OCI-LY3 (cell line): Measurements from ENCODE around the gene CELF4.

Experiments used
- H2AFZ ChIP-seq: fragments of 200-600, 300-600 bp; shearing (Covaris generic); 2 replicates; pipeline ENCODE4 v1.6.0; 2014; ENCODE audit warnings: antibody characterized with exemption, low read depth, low read length
- H3K27ac ChIP-seq: fragments of 200-600, 300-600 bp; sonication (generic); 2 replicates; pipeline ENCODE4 v1.5.1; 2014; ENCODE audit warnings: mild to moderate bottlenecking, low read length, moderate library complexity, mixed read lengths
- H3K27me3 ChIP-seq: fragments of 200-600, 300-600 bp; sonication (generic); 2 replicates; pipeline ENCODE4 v1.6.1; 2014; ENCODE audit warnings: low read depth, low read length, mixed read lengths
- H3K36me3 ChIP-seq: fragments of 200-600, 300-600 bp; sonication (generic); replicated peaks from 2 replicates; pipeline ENCODE3; 2014; ENCODE audit warnings: low read depth, low read length, mixed read lengths
- H3K4me1 ChIP-seq: fragments of 300-600, 200-600 bp; sonication (generic); 2 replicates; pipeline ENCODE4 v1.6.1; 2014; ENCODE audit warnings: low read length, mixed read lengths
- H3K4me2 ChIP-seq: fragments of 200-600, 300-600 bp; sonication (generic); 2 replicates; pipeline ENCODE4 v1.6.1; 2014; ENCODE audit warnings: low read length, mixed read lengths
- H3K4me3 ChIP-seq: fragments of 300-600, 200-600 bp; sonication (generic); 2 replicates; pipeline ENCODE4 v1.5.1; 2014; ENCODE audit warnings: antibody characterized with exemption, mild to moderate bottlenecking, low read length, moderate library complexity
- H3K79me2 ChIP-seq: fragments of 300-600, 200-600 bp; shearing (Covaris generic); 2 replicates; pipeline ENCODE4 v1.6.1; 2014; ENCODE audit warnings: mild to moderate bottlenecking, low read length, mixed read lengths
- H3K9ac ChIP-seq: fragments of 300-600, 200-600 bp; shearing (Covaris generic); 2 replicates; pipeline ENCODE4 v1.6.0; 2014; ENCODE audit warnings: mild to moderate bottlenecking, low read length, moderate library complexity
- H3K9me3 ChIP-seq: fragments of 200-600, 300-600 bp; shearing (Covaris generic); 2 replicates; pipeline ENCODE4 v1.6.1; 2014; ENCODE audit warnings: low read length, mixed read lengths; ENCODE audit not compliant: insufficient read depth
- H4K20me1 ChIP-seq: fragments of 200-600, 300-600 bp; sonication (generic); 2 replicates; pipeline ENCODE4 v1.6.1; 2016; ENCODE audit warnings: low read length, mixed read lengths; ENCODE audit not compliant: insufficient read depth
- EZH2phosphoT487 ChIP-seq: fragments of 200-600 bp; shearing (Covaris generic); IDR thresholded peaks from 2 replicates; pipeline ENCODE4 v1.6.1; 2018; ENCODE audit warnings: antibody characterized with exemption, mixed run types, low read depth
- TF ChIP-seq, protein P1 (sequence below): fragments of 200-600, 300-600 bp; sonication (generic); IDR thresholded peaks from 2 replicates; pipeline ENCODE4 v1.5.1; 2014; ENCODE audit warnings: antibody characterized with exemption, low read length, low read depth

The CELF4 gene

GRCh38 chr18:37584952-37585695 lies 19.5 kb upstream of the CELF4 start:
- Histone ChIP-seq H3K9ac (no peak overlapping the region), H3K27me3 (no peaks in the 10 kb centered on the region), H4K20me1 (no peaks in the 10 kb centered on the region), H3K27ac (no peak overlapping the region), H3K4me3 (no peak overlapping the region), H3K4me1 (no peaks in the 10 kb centered on the region), H3K79me2 (no peaks in the 10 kb centered on the region), H3K4me2 (no peak overlapping the region), H3K9me3 (0 out of 2 replicates have a peak, but pooled peaks cover under 1% of the 10 kb centered on the region), H2AFZ (no peak overlapping the region), H3K36me3 (no peaks in the 10 kb centered on the region)
- TF ChIP-seq EZH2phosphoT487 = no peak

DNA sequence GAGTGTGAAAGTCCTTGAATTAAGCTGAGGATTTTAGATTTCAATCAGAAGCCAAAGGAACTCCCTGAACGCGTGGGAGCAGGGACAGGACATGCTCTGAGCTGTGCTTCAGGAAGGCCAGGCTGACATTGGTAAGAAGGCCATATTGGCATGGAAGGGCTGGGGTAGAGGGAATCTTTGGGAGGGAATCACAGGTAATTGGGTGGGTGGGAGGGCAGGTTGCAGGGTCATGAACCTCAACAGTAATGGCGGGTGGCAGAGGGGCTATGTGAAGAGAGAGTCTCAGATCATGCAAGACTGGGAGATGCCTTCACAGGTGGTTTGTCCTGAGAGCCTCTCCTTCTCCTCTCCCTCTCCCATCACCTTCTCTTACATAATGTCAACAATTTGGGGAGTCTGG lies 18.6 kb upstream of the CELF4 start:
- H2AFZ ChIP-seq = no peak overlapping the region
- no peak overlapping the region for H3K27ac ChIP-seq
- TF ChIP-seq, protein P1, sequence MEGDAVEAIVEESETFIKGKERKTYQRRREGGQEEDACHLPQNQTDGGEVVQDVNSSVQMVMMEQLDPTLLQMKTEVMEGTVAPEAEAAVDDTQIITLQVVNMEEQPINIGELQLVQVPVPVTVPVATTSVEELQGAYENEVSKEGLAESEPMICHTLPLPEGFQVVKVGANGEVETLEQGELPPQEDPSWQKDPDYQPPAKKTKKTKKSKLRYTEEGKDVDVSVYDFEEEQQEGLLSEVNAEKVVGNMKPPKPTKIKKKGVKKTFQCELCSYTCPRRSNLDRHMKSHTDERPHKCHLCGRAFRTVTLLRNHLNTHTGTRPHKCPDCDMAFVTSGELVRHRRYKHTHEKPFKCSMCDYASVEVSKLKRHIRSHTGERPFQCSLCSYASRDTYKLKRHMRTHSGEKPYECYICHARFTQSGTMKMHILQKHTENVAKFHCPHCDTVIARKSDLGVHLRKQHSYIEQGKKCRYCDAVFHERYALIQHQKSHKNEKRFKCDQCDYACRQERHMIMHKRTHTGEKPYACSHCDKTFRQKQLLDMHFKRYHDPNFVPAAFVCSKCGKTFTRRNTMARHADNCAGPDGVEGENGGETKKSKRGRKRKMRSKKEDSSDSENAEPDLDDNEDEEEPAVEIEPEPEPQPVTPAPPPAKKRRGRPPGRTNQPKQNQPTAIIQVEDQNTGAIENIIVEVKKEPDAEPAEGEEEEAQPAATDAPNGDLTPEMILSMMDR = no peak
- TF ChIP-seq EZH2phosphoT487 = no peak
- no peak overlapping the region for H3K4me2 ChIP-seq
- H3K4me3 ChIP-seq = no peak overlapping the region
- H3K9ac ChIP-seq = no peak overlapping the region
- no peaks in the 10 kb centered on the region for H4K20me1 ChIP-seq
- H3K9me3 ChIP-seq = no peaks in the 10 kb centered on the region
- H3K36me3 ChIP-seq = no peaks in the 10 kb centered on the region
- no peaks in the 10 kb centered on the region for H3K79me2 ChIP-seq
- H3K27me3 ChIP-seq = no peaks in the 10 kb centered on the region
- peaks cover 1% of the 10 kb centered on the region for H3K4me1 ChIP-seq

DNA sequence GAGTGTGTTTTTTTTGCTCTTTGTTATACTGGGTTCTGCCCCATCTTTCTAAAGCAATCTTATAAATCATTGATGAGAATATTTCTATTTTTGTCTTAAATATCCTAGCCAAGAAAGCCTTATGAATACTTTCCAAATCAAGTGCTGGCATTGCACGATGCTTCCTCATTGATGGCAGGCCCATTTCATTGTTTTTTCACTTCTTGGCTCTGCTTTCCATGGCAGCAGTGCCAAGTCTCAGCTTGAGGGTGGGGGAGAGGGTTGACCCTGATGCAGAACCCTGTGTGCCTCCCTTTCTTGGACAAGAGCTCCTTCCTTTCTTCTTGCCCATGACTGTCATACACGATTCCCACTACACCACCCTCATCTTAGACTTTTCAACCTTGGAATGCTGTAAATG lies 16.7 kb upstream of the CELF4 start:
- H3K9ac ChIP-seq = no peak overlapping the region
- no peak overlapping the region for H3K4me3 ChIP-seq
- H3K79me2 ChIP-seq = no peaks in the 10 kb centered on the region
- no peak overlapping the region for H2AFZ ChIP-seq
- H4K20me1 ChIP-seq = no peaks in the 10 kb centered on the region
- H3K27me3 ChIP-seq = no peaks in the 10 kb centered on the region
- H3K9me3 ChIP-seq = no peaks in the 10 kb centered on the region
- H3K27ac ChIP-seq = no peak overlapping the region
- H3K4me2 ChIP-seq = no peak overlapping the region
- peaks cover 10% of the 10 kb centered on the region for H3K4me1 ChIP-seq
- TF ChIP-seq, protein P1 = no peak
- no peak for TF ChIP-seq EZH2phosphoT487
- H3K36me3 ChIP-seq = no peaks in the 10 kb centered on the region

DNA sequence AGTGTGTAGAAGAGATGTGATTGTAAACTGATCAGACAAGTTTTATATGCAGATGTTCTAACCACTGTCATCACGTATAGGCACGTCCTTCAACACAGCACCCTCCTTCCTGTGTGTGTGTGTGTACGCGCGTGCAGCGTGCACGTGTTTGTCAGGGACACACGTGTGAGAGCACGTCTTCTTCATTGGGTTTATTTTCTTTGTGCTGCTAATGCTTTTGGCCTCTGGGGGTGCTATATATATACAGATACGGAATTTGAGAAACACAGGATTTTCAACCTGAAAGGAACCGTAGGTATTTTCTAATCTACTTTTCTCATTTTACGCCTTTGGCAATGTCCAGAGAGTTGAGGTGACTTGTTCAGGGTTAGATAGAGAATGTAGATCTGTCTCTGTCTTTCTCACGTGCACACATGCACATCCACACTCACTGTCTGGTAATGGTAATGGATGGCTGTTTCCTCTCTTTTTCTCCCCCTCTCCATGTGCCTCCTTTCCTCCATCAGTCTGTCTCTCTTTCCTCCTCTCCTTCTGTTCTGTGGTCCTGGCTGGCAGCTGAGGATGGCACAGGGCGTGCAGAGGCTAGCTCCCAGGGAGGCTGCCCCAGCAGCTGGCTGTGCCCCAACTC lies 13.4 kb upstream of the CELF4 start:
- TF ChIP-seq, protein P1 = peak; percentile 61
- no peak for TF ChIP-seq EZH2phosphoT487
- H4K20me1 ChIP-seq = no peaks in the 10 kb centered on the region
- H2AFZ ChIP-seq = peak overlapping the region; percentile 76
- H3K27me3 ChIP-seq = no peaks in the 10 kb centered on the region
- no peaks in the 10 kb centered on the region for H3K36me3 ChIP-seq
- peak overlapping the region; percentile 24; the same call in 1 of the 2 replicates for H3K4me3 ChIP-seq
- H3K27ac ChIP-seq = no peak overlapping the region
- H3K9me3 ChIP-seq = no peaks in the 10 kb centered on the region
- H3K4me1 ChIP-seq = peaks cover 10% of the 10 kb centered on the region
- no peak overlapping the region for H3K9ac ChIP-seq
- H3K79me2 ChIP-seq = no peaks in the 10 kb centered on the region
- peak overlapping the region; percentile 45 for H3K4me2 ChIP-seq
